VCaP (cell line): ENCODE measurements around the gene TLE6.
"Not testable (repeated sequence)": the region's sequence is repeated elsewhere in the genome, so short reads cannot be mapped to it uniquely, and the experiment has no call there.

Experiments used
- H3K27ac ChIP-seq: fragments of 450-650 bp; 2 replicates; pipeline ENCODE4 v1.5.1; 2017
- CTCF ChIP-seq: fragments of 450-650 bp; conservative IDR thresholded peaks from 2 replicates; pipeline ENCODE4 v1.5.1; 2017; ENCODE audit warnings: mild to moderate bottlenecking, moderate library complexity

Gene TLE6

GRCh38 chr19:2984215-2984528 lies 6.8 kb downstream of the TLE6 start:
- TF ChIP-seq CTCF, result no peak
- H3K27ac ChIP-seq, result peak overlapping the region; percentile 56

- H3K27ac ChIP-seq, result no peak overlapping the region
- TF ChIP-seq CTCF, result no peak
Observed at GRCh38 chr19:2986951-2987524, 9.7 kb downstream of the TLE6 start.

- no peak for TF ChIP-seq CTCF
Observed at GRCh38 chr19:2987797-2988196, 10.4 kb downstream of the TLE6 start.

GRCh38 chr19:2988568-2988967 lies 11.2 kb downstream of the TLE6 start:
- TF ChIP-seq CTCF, result no peak

More at GRCh38 chr19:2987797-2988196, 10.4 kb downstream of the TLE6 start:
- H3K27ac ChIP-seq, result no peak overlapping the region

GRCh38 chr19:2989236-2989946 lies 12.0 kb downstream of the TLE6 start:
- no peak overlapping the region for H3K27ac ChIP-seq
- TF ChIP-seq CTCF, result no peak

More at GRCh38 chr19:2988568-2988967, 11.2 kb downstream of the TLE6 start:
- no peak overlapping the region for H3K27ac ChIP-seq

- not testable (repeated sequence) for H3K27ac ChIP-seq
Observed at GRCh38 chr19:2992333-2992732, 15.0 kb downstream of the TLE6 start.

- TF ChIP-seq CTCF, result no peak
- H3K27ac ChIP-seq, result no peak overlapping the region
Observed at GRCh38 chr19:2992958-2993357, 15.6 kb downstream of the TLE6 start.

GRCh38 chr19:2993579-2993978 lies 16.2 kb downstream of the TLE6 start:
- H3K27ac ChIP-seq, result no peak overlapping the region
- no peak for TF ChIP-seq CTCF
